Measurements from ENCODE around the gene MATCAP1. TPM values are rescaled to one million over a fixed set of nuclear protein-coding genes. Genes with fewer than 3 reads are reported as not detected.

MATCAP1 gene
- total RNA-seq, 1 donor from 2014 or later: 7.7 TPM

DNA sequence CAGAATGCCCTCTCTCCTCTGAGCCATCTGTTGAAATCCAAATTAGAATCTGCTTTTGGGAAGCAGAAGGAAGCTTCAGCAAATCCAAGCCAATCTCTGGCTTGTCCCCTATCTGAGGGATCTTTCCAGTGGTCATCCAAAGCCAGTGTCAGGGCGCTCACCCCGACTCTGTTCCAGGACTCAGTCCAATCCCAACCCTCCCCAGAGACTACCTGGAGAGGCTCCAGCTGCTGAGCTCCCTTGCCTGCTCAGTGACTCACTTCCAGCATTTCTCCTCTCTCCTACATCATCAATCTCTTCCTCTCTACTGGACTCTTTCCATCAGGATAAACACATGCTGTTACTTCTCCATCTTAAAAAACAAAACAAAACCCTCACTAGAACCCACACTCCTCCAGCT lies 2.4 kb downstream of the MATCAP1 start:
- intact Hi-C loops (cut with DNase I): no loop called here
- DNase-seq: no peak
- no peak for ATAC-seq (ENCODE audit: poor library complexity)

- DNase-seq (no peak), ATAC-seq (ENCODE audit: poor library complexity) (no peak)
- intact Hi-C loops (cut with DNase I): no loop called here
These were observed 3.6 kb downstream of the MATCAP1 start for GRCh38 chr16:67180166-67180565.

DNA sequence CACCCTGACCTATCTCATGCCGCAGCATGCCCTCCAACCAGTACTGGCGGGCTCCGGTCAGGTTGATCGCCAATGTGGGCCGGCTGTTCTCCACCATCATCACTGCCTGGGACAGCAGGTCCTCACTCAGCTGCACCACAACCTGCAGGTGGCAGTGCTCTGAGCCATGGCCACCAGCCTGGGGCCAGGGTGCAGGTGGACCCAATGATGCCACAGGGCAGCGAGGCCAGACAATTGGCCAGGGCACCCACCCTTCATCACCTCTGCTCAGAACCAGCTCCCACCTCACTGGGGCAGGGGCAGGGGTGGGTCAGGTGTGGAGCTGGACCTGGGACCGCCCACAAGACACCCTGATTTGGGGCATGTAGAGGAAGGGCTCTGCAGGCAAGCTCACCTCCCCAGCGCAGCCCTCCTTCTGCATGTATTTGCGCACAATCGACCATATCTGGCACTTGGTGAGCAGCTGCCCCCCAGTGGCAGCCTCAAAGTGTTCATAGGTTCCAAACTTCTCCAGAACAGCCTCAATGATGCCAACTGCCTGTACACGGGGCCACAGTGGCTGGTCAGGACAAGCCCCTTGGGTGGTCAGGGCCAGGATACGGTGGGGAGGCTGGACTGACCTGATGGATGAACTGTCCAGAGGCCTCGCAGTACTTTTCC lies 4.2 kb downstream of the MATCAP1 start:
- intact Hi-C loops (cut with DNase I): no loop called here
- DNase-seq: no peak
- ATAC-seq (ENCODE audit: poor library complexity): no peak

DNA sequence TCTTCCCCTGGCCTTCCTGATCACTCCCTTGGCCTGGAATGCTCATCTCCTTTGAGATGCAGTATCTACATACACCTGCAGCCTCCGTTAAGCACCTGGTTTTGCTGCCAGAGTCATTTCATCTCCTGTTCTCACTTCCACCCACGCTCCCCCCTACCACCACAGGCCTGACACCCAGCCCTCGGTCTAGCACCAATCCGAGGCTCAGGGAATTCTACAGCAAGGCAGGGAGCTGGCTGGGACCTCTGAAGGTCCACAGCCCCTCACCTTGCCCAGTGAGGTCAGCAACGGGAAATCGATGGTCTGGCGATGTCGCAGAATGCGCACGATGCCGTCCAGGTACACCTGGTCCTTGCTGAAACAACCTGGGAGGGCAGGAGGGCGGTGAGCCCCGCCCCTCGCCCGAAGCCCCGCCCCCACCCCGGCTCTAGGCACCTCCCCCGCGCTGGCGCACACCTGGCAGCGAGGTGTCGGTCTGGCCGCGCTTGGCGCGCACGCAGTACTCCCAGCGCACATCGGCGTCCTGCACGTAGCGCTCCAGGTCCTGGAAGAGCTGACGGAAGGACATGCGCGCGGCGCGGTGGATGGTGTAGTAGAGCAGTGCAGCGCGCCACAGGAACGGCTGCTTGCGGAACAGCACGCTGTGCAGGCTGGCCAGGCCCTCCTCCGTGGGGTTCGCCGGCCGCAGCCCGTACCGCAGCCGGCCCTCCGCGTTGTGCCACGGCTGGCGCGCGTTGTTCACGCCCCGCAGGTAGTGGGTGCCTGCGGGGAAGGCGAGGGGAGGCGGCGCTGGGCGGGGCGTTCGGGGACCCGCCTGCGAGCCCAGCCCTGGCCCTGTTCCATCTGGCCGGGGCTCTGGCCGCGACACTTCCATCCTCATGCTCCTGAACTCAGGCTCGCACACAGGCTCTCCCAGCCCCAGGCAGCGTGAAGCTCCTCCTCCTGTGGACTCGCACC lies 5.7 kb downstream of the MATCAP1 start:
- ATAC-seq (ENCODE audit: poor library complexity) (peak; percentile 48), DNase-seq (peak; percentile 73)
- intact Hi-C loops (cut with DNase I): no loop called here

DNA sequence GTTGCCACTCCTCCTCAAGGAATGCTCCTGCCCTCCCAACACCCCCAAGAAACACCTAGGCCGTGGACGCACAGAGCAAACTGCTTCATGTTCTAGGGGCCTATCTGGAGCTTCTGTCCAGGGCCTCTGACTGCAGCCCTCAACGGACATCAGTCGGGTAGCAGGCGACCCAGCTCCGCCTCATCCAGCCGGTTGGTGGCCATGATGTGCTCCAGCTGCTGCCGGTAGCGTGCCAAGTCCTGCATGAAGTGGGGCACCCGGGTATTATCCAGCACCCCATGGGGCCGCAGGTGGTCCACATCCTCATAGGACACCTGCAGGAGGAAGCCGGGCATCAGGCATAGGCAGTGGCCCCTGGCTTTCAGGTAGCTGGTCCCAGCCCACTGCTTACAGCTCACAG lies 7.1 kb downstream of the MATCAP1 start:
- intact Hi-C loops (cut with DNase I): no loop called here
- ATAC-seq (ENCODE audit: poor library complexity) (no peak), DNase-seq (no peak)

DNA sequence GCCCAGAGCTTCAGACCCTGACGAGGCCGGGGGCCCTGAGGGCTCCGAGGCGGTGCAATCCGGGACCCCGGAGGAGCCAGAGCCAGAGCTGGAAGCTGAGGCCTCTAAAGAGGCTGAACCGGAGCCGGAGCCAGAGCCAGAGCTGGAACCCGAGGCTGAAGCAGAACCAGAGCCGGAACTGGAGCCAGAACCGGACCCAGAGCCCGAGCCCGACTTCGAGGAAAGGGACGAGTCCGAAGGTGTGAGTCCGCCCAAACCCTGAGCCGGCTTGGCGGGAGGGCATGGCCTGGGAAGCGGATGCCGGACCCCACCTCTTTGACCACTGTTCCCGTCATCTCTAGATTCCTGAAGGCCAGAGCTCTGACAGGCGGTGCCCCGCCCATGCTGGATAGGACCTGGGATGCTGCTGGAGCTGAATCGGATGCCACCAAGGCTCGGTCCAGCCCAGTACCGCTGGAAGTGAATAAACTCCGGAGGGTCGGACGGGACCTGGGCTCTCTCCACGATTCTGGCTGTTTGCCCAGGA lies 9.0 kb downstream of the MATCAP1 start:
- ATAC-seq (ENCODE audit: poor library complexity): no peak
- DNase-seq: no peak
- intact Hi-C loops (cut with DNase I): no loop called here

- intact Hi-C loops (cut with DNase I): no loop called here
These were observed 9.7 kb downstream of the MATCAP1 start for GRCh38 chr16:67173808-67174705.

GRCh38 chr16:67173323-67173722 lies 10.4 kb downstream of the MATCAP1 start:
- DNase-seq (no peak), ATAC-seq (ENCODE audit: poor library complexity) (no peak)
- intact Hi-C loops (cut with DNase I): no loop called here

More at GRCh38 chr16:67173808-67174705, 9.7 kb downstream of the MATCAP1 start:
- ATAC-seq (ENCODE audit: poor library complexity): peak; percentile 70
- peak; percentile 94 for DNase-seq

- DNase-seq (no peak), ATAC-seq (ENCODE audit: poor library complexity) (peak; percentile 12)
- intact Hi-C loops (cut with DNase I): no loop called here
These were observed 12.7 kb downstream of the MATCAP1 start for GRCh38 chr16:67170949-67171649.

DNA sequence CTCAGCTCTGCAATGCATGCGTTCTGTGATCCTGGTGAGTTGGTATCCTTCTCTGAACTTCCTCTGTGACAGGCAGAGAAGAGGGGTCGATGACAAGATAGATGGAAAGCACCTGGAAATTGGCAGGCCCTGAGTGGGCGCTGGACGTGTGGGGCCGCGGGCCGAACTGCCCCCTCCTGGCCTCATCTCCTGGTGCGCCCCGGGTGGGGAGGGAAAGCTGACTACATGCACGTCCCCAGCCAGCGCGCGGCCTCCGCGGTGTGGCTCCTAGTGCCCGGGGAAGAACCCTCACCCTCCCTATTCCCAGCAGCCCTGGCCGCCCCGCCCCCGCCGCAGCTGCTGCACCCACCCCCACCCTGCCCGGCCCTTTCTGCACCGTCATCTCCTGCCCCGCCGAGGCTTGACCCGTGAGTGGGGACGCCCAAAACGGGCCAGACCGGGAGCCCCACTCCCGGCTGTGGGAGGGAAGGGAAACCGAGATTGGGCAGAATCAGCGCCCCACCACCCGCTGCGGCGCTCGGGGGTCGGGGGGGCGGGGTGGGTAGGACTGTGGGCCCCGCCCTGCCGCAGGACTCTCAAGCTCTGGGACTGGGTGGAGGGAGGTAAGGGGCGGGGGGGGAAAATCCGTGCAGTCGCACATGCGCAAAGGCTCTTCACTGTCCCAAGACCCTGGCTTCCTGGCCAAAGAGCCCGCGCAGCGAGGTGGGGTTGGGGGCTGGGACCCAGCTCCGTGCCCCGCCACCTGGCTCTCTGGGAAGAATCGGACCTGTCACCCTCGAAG lies 13.4 kb downstream of the MATCAP1 start, which contains the start of gene NOL3:
NOL3 (plus strand) TSS at position 371 of the 781 bp plus-strand sequence.
- ATAC-seq (ENCODE audit: poor library complexity): peak; percentile 76
- intact Hi-C loops (cut with DNase I): no loop called here
- DNase-seq: peak; percentile 93

DNA sequence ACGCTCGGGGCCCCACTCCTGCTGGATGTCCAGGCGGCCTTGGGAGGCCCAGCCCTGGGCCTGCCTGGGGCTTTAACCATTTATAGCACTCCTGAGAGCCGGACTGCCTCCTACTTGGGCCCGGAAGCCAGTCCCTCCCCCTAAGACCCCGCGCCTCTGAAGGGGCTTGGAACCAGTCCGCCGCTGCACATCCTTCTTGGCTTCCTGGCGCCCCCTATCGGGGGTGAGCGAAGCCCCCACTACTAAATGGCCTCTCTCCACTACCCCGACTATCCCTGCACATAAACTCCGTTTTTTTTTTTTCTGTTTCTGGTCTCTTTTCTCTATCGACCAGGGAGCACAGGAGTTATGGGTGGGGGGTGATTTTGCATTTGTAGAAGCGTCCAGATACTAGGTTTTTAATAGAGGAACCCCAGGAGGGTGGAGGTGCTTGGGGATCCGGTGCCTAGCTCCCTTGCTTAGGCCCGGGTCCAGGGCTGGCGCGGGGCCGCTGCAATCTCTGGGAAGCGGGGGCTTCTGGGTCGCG lies 14.1 kb downstream of the MATCAP1 start:
- intact Hi-C loops (cut with DNase I): no loop called here
- no peak for ATAC-seq (ENCODE audit: poor library complexity)
- DNase-seq: peak; percentile 73

GRCh38 chr16:67169011-67169451 lies 14.7 kb downstream of the MATCAP1 start:
- DNase-seq (no peak), ATAC-seq (ENCODE audit: poor library complexity) (no peak)
- intact Hi-C loops (cut with DNase I): no loop called here

DNA sequence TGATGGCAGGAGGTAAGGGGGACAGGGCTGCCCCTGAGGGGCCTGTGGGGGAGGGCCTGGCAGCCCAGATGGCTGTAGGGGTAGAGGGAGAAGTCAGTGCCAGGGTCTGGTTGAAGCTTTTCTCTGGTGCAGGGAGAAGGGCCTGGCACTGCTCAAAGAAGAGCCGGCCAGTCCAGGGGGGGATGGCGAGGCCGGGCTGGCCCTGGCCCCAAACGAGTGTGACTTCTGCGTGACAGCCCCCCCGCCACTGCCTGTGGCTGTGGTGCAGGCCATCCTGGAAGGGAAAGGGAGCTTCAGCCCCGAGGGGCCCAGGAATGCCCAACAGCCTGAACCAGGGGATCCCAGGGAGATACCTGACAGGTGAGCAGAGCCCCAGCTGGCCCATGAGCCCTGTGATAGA lies 16.2 kb downstream of the MATCAP1 start:
- ATAC-seq (ENCODE audit: poor library complexity) (no peak), DNase-seq (no peak)
- intact Hi-C loops (cut with DNase I): no loop called here

DNA sequence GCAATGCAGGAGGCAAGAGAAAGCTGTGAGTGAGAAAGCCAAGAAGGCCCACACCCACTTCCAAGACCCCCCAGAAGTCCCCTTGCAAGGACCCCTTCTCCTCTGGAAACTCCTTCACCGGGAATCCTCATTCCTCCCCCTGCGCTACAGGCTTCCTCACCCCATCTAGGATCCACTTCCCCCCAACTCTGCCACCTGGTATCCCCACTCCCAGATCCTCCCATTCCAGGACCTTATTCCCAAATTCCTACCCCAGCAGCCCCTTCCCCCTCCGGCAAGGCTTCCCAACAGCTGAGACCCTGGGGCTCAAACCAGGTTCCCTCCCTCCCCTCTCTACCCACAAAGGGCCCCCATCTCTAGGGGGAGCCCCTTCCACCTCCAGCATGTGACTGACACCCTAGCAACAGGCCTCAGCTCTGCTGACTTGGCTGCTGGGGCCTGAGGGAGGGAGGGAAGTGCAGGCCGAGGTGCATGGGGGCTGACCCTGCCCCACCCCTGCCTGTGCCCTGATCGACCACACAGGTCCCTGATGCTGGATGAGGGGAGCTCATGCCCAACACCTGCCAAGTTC lies 17.1 kb downstream of the MATCAP1 start:
- DNase-seq (no peak), ATAC-seq (ENCODE audit: poor library complexity) (no peak)
- intact Hi-C loops (cut with DNase I): no loop called here

DNA sequence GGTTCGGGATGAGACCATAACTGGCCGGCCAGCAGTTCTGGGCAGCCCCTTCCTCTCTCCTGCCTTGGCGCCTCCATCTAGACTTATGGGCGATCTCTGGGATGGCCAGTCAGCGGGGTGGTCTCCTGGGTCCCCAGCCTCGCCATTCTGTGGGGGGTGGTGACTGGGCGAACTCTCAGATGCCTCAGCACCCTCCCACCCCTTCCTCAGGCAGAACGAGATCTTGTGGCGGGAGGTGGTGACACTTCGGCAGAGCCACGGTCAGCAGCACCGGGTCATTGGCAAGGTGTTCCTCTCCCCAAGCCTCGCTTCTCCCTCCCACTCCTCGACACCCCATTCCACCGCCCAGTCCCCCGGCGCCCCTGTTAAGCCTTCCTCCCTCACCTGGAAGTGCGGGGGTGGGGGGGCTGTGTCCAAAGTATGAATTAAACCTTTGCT lies 17.6 kb downstream of the MATCAP1 start:
- DNase-seq (no peak), ATAC-seq (ENCODE audit: poor library complexity) (no peak)
- intact Hi-C loops (cut with DNase I): no loop called here

GRCh38 chr16:67165121-67166078 lies 18.4 kb downstream of the MATCAP1 start:
- DNase-seq: no peak
- no peak for ATAC-seq (ENCODE audit: poor library complexity)
- intact Hi-C loops (cut with DNase I): no loop called here

All from Right ventricle myocardium superior (tissue), 1 donor.